Measurements from ENCODE around the gene ZNRF3.

Gene ZNRF3

GRCh38 chr22:28994522-28994921 is 111.2 kb downstream of the ZNRF3 start:
- TF ChIP-seq CTCF (IDR thresholded peaks at IDR 0.05), result no peak
- TF ChIP-seq ZFX (IDR thresholded peaks at IDR 0.05; ENCODE audit: borderline replicate concordance), result no peak
- H3K27ac ChIP-seq, result no peak overlapping the region

- TF ChIP-seq ZFX (IDR thresholded peaks at IDR 0.05; ENCODE audit: borderline replicate concordance) (no peak), CTCF (IDR thresholded peaks at IDR 0.05) (no peak)
- H3K27ac ChIP-seq, result no peak overlapping the region
Observed at GRCh38 chr22:28995551-28995950, 112.2 kb downstream of the ZNRF3 start.

- no peak overlapping the region for H3K27ac ChIP-seq
Observed at GRCh38 chr22:28997342-28997741, 114.0 kb downstream of the ZNRF3 start.

GRCh38 chr22:28998681-28999080 is 115.3 kb downstream of the ZNRF3 start:
- no peak overlapping the region for H3K27ac ChIP-seq
- no peak for TF ChIP-seq CTCF (IDR thresholded peaks at IDR 0.05)

More at GRCh38 chr22:28997342-28997741, 114.0 kb downstream of the ZNRF3 start:
- TF ChIP-seq CTCF (IDR thresholded peaks at IDR 0.05), result no peak
- no peak for TF ChIP-seq ZFX (IDR thresholded peaks at IDR 0.05; ENCODE audit: borderline replicate concordance)

GRCh38 chr22:28999510-28999909 is 116.1 kb downstream of the ZNRF3 start:
- no peak for TF ChIP-seq CTCF (IDR thresholded peaks at IDR 0.05)
- TF ChIP-seq ZFX (IDR thresholded peaks at IDR 0.05; ENCODE audit: borderline replicate concordance), result no peak
- no peak overlapping the region for H3K27ac ChIP-seq

- no peak overlapping the region for H3K27ac ChIP-seq
Observed at GRCh38 chr22:28999919-29000556, 116.7 kb downstream of the ZNRF3 start.

More at GRCh38 chr22:28999919-29000556, 116.7 kb downstream of the ZNRF3 start:
- TF ChIP-seq ZFX (IDR thresholded peaks at IDR 0.05; ENCODE audit: borderline replicate concordance) (no peak), CTCF (IDR thresholded peaks at IDR 0.05) (no peak)
